Heart left ventricle (tissue), 13 donors: ENCODE results near the gene NRARP.

ENCODE experiments used
- POLR2A ChIP-seq, 2 donors: fragments of 450-650 bp; IDR thresholded peaks; one replicate each; pipeline ENCODE4 v1.6.1; 2017; ENCODE audit warnings: antibody characterized with exemption in 2 of 2, mild to moderate bottlenecking in 2 of 2, moderate library complexity in 2 of 2
- TF ChIP-seq, protein P1 (sequence below), 12 donors: fragments of 200-600 bp; sonication (generic) in 4 of 12; IDR thresholded peaks; one replicate each; pipeline versions ENCODE4 v1.5.0 to v1.8.0; 2018 to 2022; ENCODE audit warnings: antibody characterized with exemption in 12 of 12, mild to moderate bottlenecking in 5 of 12
- donor health status: ischemic (EF 13 %, LVEDD 7.1; RV severe dilation, severe dysfunction).
- donor health status: DM: no; HTN: yes; CAD: no.
- donor health status: DM: no; HTN: no; CAD: no.
- donor health status: ischemic (EF 25% LVEDD 6.9; RV normal size, moderate dysfunction).
- donor health status: ischemic (EF 25% LVEDD 5.7; RV mildly dilated, moderate dysfunction).
- donor health status: ischemic (EF 35%, LVEDD 5.7; RV mildly dilated, moderate dysfunction).
- donor health status: nonischemic (EF 11% LVEDD 7.7; RV severe dilation, severe dysfunction).
- donor health status: DM: yes; HTN: yes; CAD: no.
- donor health status: PGD.
- donor health status: ischemic (EF 29% LVEDD 5.4; RV normal size, mild dysfunction).
- donor health status: nonischemic (EF 23%, LVEDD 6.1; RV moderate dilation, normal function).

DNA sequence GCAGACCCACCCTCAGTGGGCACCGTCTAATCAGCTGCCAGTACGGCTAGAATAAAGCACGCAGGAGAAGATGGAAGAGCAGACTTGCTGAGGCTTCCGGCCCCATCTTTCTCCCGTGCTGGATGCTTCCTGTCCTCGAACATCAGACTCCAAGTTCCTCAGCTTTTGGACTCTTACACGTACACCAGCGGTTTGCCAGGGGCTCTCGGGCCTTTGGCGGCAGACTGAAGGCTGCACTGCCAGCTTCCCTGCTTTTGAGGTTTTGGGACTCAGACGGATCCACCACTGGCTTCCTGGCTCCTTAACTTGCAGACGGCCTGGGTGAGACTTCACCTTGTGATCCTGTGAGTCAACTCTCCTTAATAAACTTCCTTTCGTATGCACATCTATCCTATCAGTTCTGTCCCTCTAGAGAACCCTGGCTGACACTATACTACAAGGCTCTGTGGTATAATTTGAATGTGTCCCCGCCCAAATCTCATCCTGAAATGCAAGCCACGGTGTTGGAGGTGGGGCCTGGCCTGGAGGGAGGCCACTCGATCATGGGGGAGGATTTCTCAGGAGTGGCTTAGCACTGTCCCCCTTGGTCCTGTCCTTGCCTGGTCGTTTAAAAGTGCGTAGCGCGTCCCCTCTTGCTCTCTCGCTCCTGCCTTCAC lies 31.1 kb upstream of the NRARP start:
- TF ChIP-seq, protein P1, sequence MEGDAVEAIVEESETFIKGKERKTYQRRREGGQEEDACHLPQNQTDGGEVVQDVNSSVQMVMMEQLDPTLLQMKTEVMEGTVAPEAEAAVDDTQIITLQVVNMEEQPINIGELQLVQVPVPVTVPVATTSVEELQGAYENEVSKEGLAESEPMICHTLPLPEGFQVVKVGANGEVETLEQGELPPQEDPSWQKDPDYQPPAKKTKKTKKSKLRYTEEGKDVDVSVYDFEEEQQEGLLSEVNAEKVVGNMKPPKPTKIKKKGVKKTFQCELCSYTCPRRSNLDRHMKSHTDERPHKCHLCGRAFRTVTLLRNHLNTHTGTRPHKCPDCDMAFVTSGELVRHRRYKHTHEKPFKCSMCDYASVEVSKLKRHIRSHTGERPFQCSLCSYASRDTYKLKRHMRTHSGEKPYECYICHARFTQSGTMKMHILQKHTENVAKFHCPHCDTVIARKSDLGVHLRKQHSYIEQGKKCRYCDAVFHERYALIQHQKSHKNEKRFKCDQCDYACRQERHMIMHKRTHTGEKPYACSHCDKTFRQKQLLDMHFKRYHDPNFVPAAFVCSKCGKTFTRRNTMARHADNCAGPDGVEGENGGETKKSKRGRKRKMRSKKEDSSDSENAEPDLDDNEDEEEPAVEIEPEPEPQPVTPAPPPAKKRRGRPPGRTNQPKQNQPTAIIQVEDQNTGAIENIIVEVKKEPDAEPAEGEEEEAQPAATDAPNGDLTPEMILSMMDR (IDR thresholded peaks at IDR 0.05): no peak
- no peak for TF ChIP-seq POLR2A (IDR thresholded peaks at IDR 0.05)
